GM18868 (cell line): ENCODE measurements around the gene IL1RAPL1.

ENCODE experiments used
- ATAC-seq: cut with Tn5 transposase; IDR thresholded peaks from one replicate; pipeline ENCODE4 v1.9.1; 2021; ENCODE audit warnings: mild to moderate bottlenecking, moderate library complexity; ENCODE audit not compliant: unreplicated experiment

Gene IL1RAPL1

GRCh38 chrX:29590921-29591320 is 1003.7 kb downstream of the IL1RAPL1 start:
- ATAC-seq = no peak

GRCh38 chrX:29604381-29604780 is 1017.1 kb downstream of the IL1RAPL1 start:
- no peak for ATAC-seq

- no peak for ATAC-seq
These were observed 1030.0 kb downstream of the IL1RAPL1 start for GRCh38 chrX:29617276-29617675.

- no peak for ATAC-seq
These were observed 1030.5 kb downstream of the IL1RAPL1 start for GRCh38 chrX:29617725-29618124.

GRCh38 chrX:29627833-29628232 is 1040.6 kb downstream of the IL1RAPL1 start:
- peak; percentile 80 for ATAC-seq

GRCh38 chrX:29634516-29634915 is 1047.3 kb downstream of the IL1RAPL1 start:
- ATAC-seq = no peak

GRCh38 chrX:29636331-29636730 is 1049.1 kb downstream of the IL1RAPL1 start:
- ATAC-seq = no peak

- ATAC-seq = no peak
These were observed 1052.9 kb downstream of the IL1RAPL1 start for GRCh38 chrX:29640106-29640505.

- no peak for ATAC-seq
These were observed 1054.2 kb downstream of the IL1RAPL1 start for GRCh38 chrX:29641461-29641860.

GRCh38 chrX:29643181-29643580 is 1055.9 kb downstream of the IL1RAPL1 start:
- no peak for ATAC-seq

- ATAC-seq = no peak
These were observed 1060.9 kb downstream of the IL1RAPL1 start for GRCh38 chrX:29648161-29648560.

- ATAC-seq = no peak
These were observed 1065.2 kb downstream of the IL1RAPL1 start for GRCh38 chrX:29652484-29652883.

GRCh38 chrX:29653721-29654120 is 1066.5 kb downstream of the IL1RAPL1 start:
- ATAC-seq = no peak

GRCh38 chrX:29659911-29660310 is 1072.7 kb downstream of the IL1RAPL1 start:
- no peak for ATAC-seq

- ATAC-seq = no peak
These were observed 1074.0 kb downstream of the IL1RAPL1 start for GRCh38 chrX:29661290-29661689.

- no peak for ATAC-seq
These were observed 1074.9 kb downstream of the IL1RAPL1 start for GRCh38 chrX:29662101-29662500.

- peak; percentile 89 for ATAC-seq
These were observed 1075.7 kb downstream of the IL1RAPL1 start for GRCh38 chrX:29662759-29663503.

GRCh38 chrX:29665532-29665931 is 1078.3 kb downstream of the IL1RAPL1 start:
- no peak for ATAC-seq

GRCh38 chrX:29666366-29666765 is 1079.1 kb downstream of the IL1RAPL1 start:
- no peak for ATAC-seq

- ATAC-seq = no peak
These were observed 1084.2 kb downstream of the IL1RAPL1 start for GRCh38 chrX:29671421-29671820.

GRCh38 chrX:29687687-29688086 is 1100.4 kb downstream of the IL1RAPL1 start:
- no peak for ATAC-seq

- no peak for ATAC-seq
These were observed 1102.8 kb downstream of the IL1RAPL1 start for GRCh38 chrX:29690061-29690460.

GRCh38 chrX:29691044-29691443 is 1103.8 kb downstream of the IL1RAPL1 start:
- ATAC-seq = no peak
